Measurements from ENCODE around the gene GLIPR2.

GLIPR2 gene

GRCh38 chr9:36144309-36145232, 8.0 kb downstream of the GLIPR2 start:
- no peak for DNase-seq
- H3K14ac ChIP-seq (ENCODE audit: low read length in 2 of 2), result no peak overlapping the region
- H2BK120ac ChIP-seq (ENCODE audit: low read depth, low read length), result no peak overlapping the region
- no peak overlapping the region for H4K8ac ChIP-seq (ENCODE audit: low read length)
- no peak overlapping the region for H3K18ac ChIP-seq (ENCODE audit: low read depth in 1 of 2, low read length in 2 of 2)
- peaks cover 22% of the 10 kb centered on the region for H3K4me1 ChIP-seq (ENCODE audit: control insufficient read depth, insufficient read depth, low read depth, low read length)
- no peak overlapping the region for H2AFZ ChIP-seq (ENCODE audit: low read depth, low read length)
- no peak overlapping the region for H3K4me2 ChIP-seq (ENCODE audit: low read length, poor library complexity, severe bottlenecking)
- H3K27ac ChIP-seq (ENCODE audit: low read length, poor library complexity, severe bottlenecking), result no peak overlapping the region
- H3K9ac ChIP-seq (ENCODE audit: low read length), result no peak overlapping the region
- no peak overlapping the region for H2BK12ac ChIP-seq (ENCODE audit: low read length in 2 of 2)
- H3K9me3 ChIP-seq (ENCODE audit: control insufficient read depth, low read length), result peaks cover 6% of the 10 kb centered on the region
- peak overlapping the region; percentile 3 for H2AK5ac ChIP-seq (ENCODE audit: low read length, severe bottlenecking)
- WGBS, result 96% methylated on average over 12 of the region's 12 CpGs
- no peak overlapping the region for H3K4me3 ChIP-seq (ENCODE audit: insufficient read depth in 1 of 2, low read depth in 1 of 2, low read length in 2 of 2)
- H3K23ac ChIP-seq (ENCODE audit: low read length in 2 of 2), result no peak overlapping the region
- no peak overlapping the region for H2BK5ac ChIP-seq (ENCODE audit: low read depth, low read length, poor library complexity, severe bottlenecking)
- H3K27me3 ChIP-seq (ENCODE audit: control insufficient read depth in 1 of 2, insufficient read depth in 1 of 2, low read length in 2 of 2), result no peaks in the 10 kb centered on the region
- H2BK15ac ChIP-seq (ENCODE audit: low read depth, poor library complexity, severe bottlenecking), result no peak overlapping the region
- H3K4ac ChIP-seq (ENCODE audit: low read depth in 1 of 2, low read length in 2 of 2), result no peak overlapping the region
- peaks cover 17 to 33% of the 10 kb centered on the region in 2 experiments for H3K36me3 ChIP-seq (ENCODE audit: control insufficient read depth in 1 of 2, insufficient read depth in 2 of 2, low read depth in 1 of 2, low read length in 2 of 2)
- H3K79me1 ChIP-seq (replicated peaks; ENCODE audit: low read length, poor library complexity, severe bottlenecking), result peaks cover 32% of the 10 kb centered on the region
- no peak overlapping the region for H4K91ac ChIP-seq (ENCODE audit: low read length)

DNA sequence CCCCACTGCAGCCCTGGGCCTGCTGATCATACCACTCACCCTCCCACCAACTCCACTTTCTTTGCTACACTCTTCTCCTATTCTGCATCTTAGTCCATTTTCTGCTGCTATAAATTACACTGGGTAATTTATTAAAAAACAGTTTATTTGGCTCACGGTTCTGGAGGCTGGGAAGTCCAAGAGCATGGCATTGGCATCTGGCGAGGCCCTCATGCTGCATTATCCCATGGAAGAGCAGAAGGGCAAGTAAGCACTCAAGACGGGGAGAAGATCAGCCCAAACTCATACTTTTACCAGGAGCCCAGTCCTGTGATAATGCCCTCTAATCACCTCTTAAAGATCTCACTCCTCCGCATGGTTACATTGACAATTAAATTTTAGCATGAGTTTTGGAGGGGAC, 9.4 kb downstream of the GLIPR2 start:
- H4K8ac ChIP-seq (ENCODE audit: low read length), result no peak overlapping the region
- H2AK5ac ChIP-seq (ENCODE audit: low read length, severe bottlenecking), result no peak overlapping the region
- no peak overlapping the region for H3K4me3 ChIP-seq (ENCODE audit: insufficient read depth in 1 of 2, low read depth in 1 of 2, low read length in 2 of 2)
- no peak overlapping the region for H3K27ac ChIP-seq (ENCODE audit: low read length, poor library complexity, severe bottlenecking)
- H3K9ac ChIP-seq (ENCODE audit: low read length), result no peak overlapping the region
- no peak overlapping the region for H3K23ac ChIP-seq (ENCODE audit: low read length in 2 of 2)
- 100% methylated on average over 4 of the region's 4 CpGs for WGBS
- no peak overlapping the region for H2BK5ac ChIP-seq (ENCODE audit: low read depth, low read length, poor library complexity, severe bottlenecking)
- H3K18ac ChIP-seq (ENCODE audit: low read depth in 1 of 2, low read length in 2 of 2), result no peak overlapping the region
- no peak overlapping the region for H2AFZ ChIP-seq (ENCODE audit: low read depth, low read length)
- H3K4me1 ChIP-seq (ENCODE audit: control insufficient read depth, insufficient read depth, low read depth, low read length), result peaks cover 28% of the 10 kb centered on the region
- H3K27me3 ChIP-seq (ENCODE audit: control insufficient read depth in 1 of 2, insufficient read depth in 1 of 2, low read length in 2 of 2), result no peaks in the 10 kb centered on the region
- no peak for DNase-seq
- H2BK15ac ChIP-seq (ENCODE audit: low read depth, poor library complexity, severe bottlenecking), result no peak overlapping the region
- no peak overlapping the region for H3K4me2 ChIP-seq (ENCODE audit: low read length, poor library complexity, severe bottlenecking)
- H3K14ac ChIP-seq (ENCODE audit: low read length in 2 of 2), result no peak overlapping the region
- H3K9me3 ChIP-seq (ENCODE audit: control insufficient read depth, low read length), result peaks cover 6% of the 10 kb centered on the region
- H3K79me1 ChIP-seq (replicated peaks; ENCODE audit: low read length, poor library complexity, severe bottlenecking), result peaks cover 25% of the 10 kb centered on the region
- H4K91ac ChIP-seq (ENCODE audit: low read length), result no peak overlapping the region
- peaks cover 17 to 42% of the 10 kb centered on the region in 2 experiments for H3K36me3 ChIP-seq (ENCODE audit: control insufficient read depth in 1 of 2, insufficient read depth in 2 of 2, low read depth in 1 of 2, low read length in 2 of 2)
- H2BK120ac ChIP-seq (ENCODE audit: low read depth, low read length), result no peak overlapping the region
- H2BK12ac ChIP-seq (ENCODE audit: low read length in 2 of 2), result no peak overlapping the region
- H3K4ac ChIP-seq (ENCODE audit: low read depth in 1 of 2, low read length in 2 of 2), result no peak overlapping the region

DNA sequence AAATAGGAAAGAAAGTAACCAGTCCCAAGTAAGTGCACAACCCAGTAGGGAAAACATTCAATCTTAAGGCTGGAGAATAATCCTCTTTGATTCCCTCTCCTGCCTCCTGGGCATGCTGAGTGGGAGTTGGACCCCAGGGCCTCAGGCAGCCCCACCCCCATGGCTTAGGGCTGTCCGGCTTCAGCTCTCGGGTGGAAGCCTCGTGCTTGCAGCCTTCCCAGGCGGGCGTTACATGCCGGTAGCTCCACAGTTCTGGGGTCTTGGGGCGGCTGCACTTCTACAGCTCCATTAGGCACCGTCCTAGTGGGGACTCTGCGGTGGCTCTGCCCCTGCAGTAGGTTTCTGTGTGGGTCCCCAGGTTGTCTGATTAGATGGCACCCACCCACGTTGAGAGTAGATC, 10.1 kb downstream of the GLIPR2 start:
- 97% methylated on average over 10 of the region's 10 CpGs for WGBS
- peaks cover 31% of the 10 kb centered on the region for H3K4me1 ChIP-seq (ENCODE audit: control insufficient read depth, insufficient read depth, low read depth, low read length)
- no peak overlapping the region for H2AK5ac ChIP-seq (ENCODE audit: low read length, severe bottlenecking)
- no peak overlapping the region for H3K4me3 ChIP-seq (ENCODE audit: insufficient read depth in 1 of 2, low read depth in 1 of 2, low read length in 2 of 2)
- no peak overlapping the region for H2BK120ac ChIP-seq (ENCODE audit: low read depth, low read length)
- peak overlapping the region; percentile 30 for H2BK15ac ChIP-seq (ENCODE audit: low read depth, poor library complexity, severe bottlenecking)
- peaks cover 6% of the 10 kb centered on the region for H3K9me3 ChIP-seq (ENCODE audit: control insufficient read depth, low read length)
- no peak overlapping the region for H4K91ac ChIP-seq (ENCODE audit: low read length)
- no peak overlapping the region for H2BK12ac ChIP-seq (ENCODE audit: low read length in 2 of 2)
- no peak overlapping the region for H3K23ac ChIP-seq (ENCODE audit: low read length in 2 of 2)
- H2BK5ac ChIP-seq (ENCODE audit: low read depth, low read length, poor library complexity, severe bottlenecking), result no peak overlapping the region
- peaks cover 27% of the 10 kb centered on the region for H3K79me1 ChIP-seq (replicated peaks; ENCODE audit: low read length, poor library complexity, severe bottlenecking)
- no peak overlapping the region for H3K18ac ChIP-seq (ENCODE audit: low read depth in 1 of 2, low read length in 2 of 2)
- no peak for DNase-seq
- H3K4me2 ChIP-seq (ENCODE audit: low read length, poor library complexity, severe bottlenecking), result no peak overlapping the region
- H3K14ac ChIP-seq (ENCODE audit: low read length in 2 of 2), result no peak overlapping the region
- no peak overlapping the region for H3K9ac ChIP-seq (ENCODE audit: low read length)
- H2AFZ ChIP-seq (ENCODE audit: low read depth, low read length), result no peak overlapping the region
- no peak overlapping the region for H3K4ac ChIP-seq (ENCODE audit: low read depth in 1 of 2, low read length in 2 of 2)
- H3K27ac ChIP-seq (ENCODE audit: low read length, poor library complexity, severe bottlenecking), result no peak overlapping the region
- no peak overlapping the region for H4K8ac ChIP-seq (ENCODE audit: low read length)
- peaks cover 17 to 48% of the 10 kb centered on the region in 2 experiments for H3K36me3 ChIP-seq (ENCODE audit: control insufficient read depth in 1 of 2, insufficient read depth in 2 of 2, low read depth in 1 of 2, low read length in 2 of 2)
- no peaks in the 10 kb centered on the region for H3K27me3 ChIP-seq (ENCODE audit: control insufficient read depth in 1 of 2, insufficient read depth in 1 of 2, low read length in 2 of 2)

GRCh38 chr9:36147441-36148175, 11.1 kb downstream of the GLIPR2 start:
- Histone ChIP-seq H2BK15ac (ENCODE audit: low read depth, poor library complexity, severe bottlenecking) (peak overlapping the region; percentile 83), H3K18ac (ENCODE audit: low read depth in 1 of 2, low read length in 2 of 2) (no peak overlapping the region), H2BK12ac (ENCODE audit: low read length in 2 of 2) (no peak overlapping the region), H2AFZ (ENCODE audit: low read depth, low read length) (no peak overlapping the region), H2BK120ac (ENCODE audit: low read depth, low read length) (no peak overlapping the region), H2AK5ac (ENCODE audit: low read length, severe bottlenecking) (peak overlapping the region; percentile 12), H3K4me3 (ENCODE audit: insufficient read depth in 1 of 2, low read depth in 1 of 2, low read length in 2 of 2) (no peak overlapping the region), H3K23ac (ENCODE audit: low read length in 2 of 2) (no peak overlapping the region), H3K4ac (ENCODE audit: low read depth in 1 of 2, low read length in 2 of 2) (no peak overlapping the region), H3K9me3 (ENCODE audit: control insufficient read depth, low read length) (peaks cover 6% of the 10 kb centered on the region), H3K4me1 (ENCODE audit: control insufficient read depth, insufficient read depth, low read depth, low read length) (peaks cover 36% of the 10 kb centered on the region), H3K36me3 (ENCODE audit: control insufficient read depth in 1 of 2, insufficient read depth in 2 of 2, low read depth in 1 of 2, low read length in 2 of 2) (peaks cover 20 to 45% of the 10 kb centered on the region in 2 experiments), H2BK5ac (ENCODE audit: low read depth, low read length, poor library complexity, severe bottlenecking) (no peak overlapping the region), H3K9ac (ENCODE audit: low read length) (no peak overlapping the region), H3K27me3 (ENCODE audit: control insufficient read depth in 1 of 2, insufficient read depth in 1 of 2, low read length in 2 of 2) (no peaks in the 10 kb centered on the region), H3K4me2 (ENCODE audit: low read length, poor library complexity, severe bottlenecking) (no peak overlapping the region), H3K14ac (ENCODE audit: low read length in 2 of 2) (no peak overlapping the region), H4K8ac (ENCODE audit: low read length) (peak overlapping the region; percentile 5), H4K91ac (ENCODE audit: low read length) (no peak overlapping the region), H3K27ac (ENCODE audit: low read length, poor library complexity, severe bottlenecking) (no peak overlapping the region), H3K79me1 (replicated peaks; ENCODE audit: low read length, poor library complexity, severe bottlenecking) (peaks cover 17% of the 10 kb centered on the region)
- 95% methylated on average over 14 of the region's 14 CpGs for WGBS
- DNase-seq, result no peak
